Endodermal cell (in vitro differentiated cells): ENCODE data around the gene GLIS1. TPM values are rescaled to one million over a fixed set of nuclear protein-coding genes. Genes with fewer than 3 reads are reported as not detected.

Source experiments
- DNase-seq: peaks from one replicate; pipeline ENCODE4 v3.0.0-alpha.2; 2017
- H3K27ac ChIP-seq: 2 replicates; pipeline ENCODE4 v1.5.1; 2013; ENCODE audit warnings: mild to moderate bottlenecking, low read depth, low read length, moderate library complexity
- H3K27me3 ChIP-seq: 2 replicates; pipeline ENCODE4 v1.6.1; 2013; ENCODE audit warnings: mild to moderate bottlenecking, low read length, moderate library complexity; ENCODE audit not compliant: insufficient read depth, control insufficient read depth, poor library complexity, severe bottlenecking
- H3K36me3 ChIP-seq: 2 replicates; pipeline ENCODE4 v1.7.0; 2013; ENCODE audit warnings: mild to moderate bottlenecking, low read length, moderate library complexity; ENCODE audit not compliant: control insufficient read depth, insufficient read depth
- H3K4me1 ChIP-seq: one replicate; pipeline ENCODE4 v1.7.0; 2013; ENCODE audit warnings: low read length; ENCODE audit not compliant: control insufficient read depth, insufficient read depth
- H3K4me3 ChIP-seq: 2 replicates; pipeline ENCODE4 v1.5.1; 2013; ENCODE audit warnings: mild to moderate bottlenecking, low read length, moderate library complexity
- H3K9ac ChIP-seq: 2 replicates; pipeline ENCODE4 v1.6.1; 2013; ENCODE audit warnings: mild to moderate bottlenecking, low read length, moderate library complexity; ENCODE audit not compliant: poor library complexity, severe bottlenecking; ENCODE audit errors: extremely low read depth
- H3K9me3 ChIP-seq: 2 replicates; pipeline ENCODE4 v1.6.1; 2013; ENCODE audit warnings: mild to moderate bottlenecking, low read length, moderate library complexity; ENCODE audit not compliant: control insufficient read depth
- H3K27ac Mint-ChIP-seq: 2 replicates; pipeline ENCODE4 v1.8.0; 2020; ENCODE audit warnings: mixed read lengths
- H3K27me3 Mint-ChIP-seq: 2 replicates; pipeline ENCODE4 v1.8.0; 2021; ENCODE audit warnings: mild to moderate bottlenecking, mixed read lengths; ENCODE audit not compliant: insufficient read depth
- H3K36me3 Mint-ChIP-seq: 2 replicates; pipeline ENCODE4 v1.8.0; 2020; ENCODE audit warnings: low read depth, mixed read lengths
- H3K4me1 Mint-ChIP-seq: 2 replicates; pipeline ENCODE4 v1.8.0; 2020; ENCODE audit warnings: mixed read lengths
- H3K4me3 Mint-ChIP-seq: 2 replicates; pipeline ENCODE4 v1.8.0; 2020; ENCODE audit warnings: mild to moderate bottlenecking, moderate library complexity, mixed read lengths
- H3K9me3 Mint-ChIP-seq: 2 replicates; pipeline ENCODE4 v1.8.0; 2020; ENCODE audit warnings: mild to moderate bottlenecking, mixed read lengths
- CTCF ChIP-seq: fragments of 200-600 bp; sonication (generic); conservative IDR thresholded peaks from 2 replicates; pipeline ENCODE4 v1.5.0; 2021; ENCODE audit warnings: antibody characterized with exemption, mild to moderate bottlenecking
- WGBS, 2 experiments: methylation state at CpG; one replicate each; pipeline versions ENCODE4 v1.1.5 to v1.1.7; 2013; ENCODE audit warnings: missing lambda C conversion rate in 2 of 2, mixed read lengths in 1 of 2; ENCODE audit not compliant: insufficient coverage in 1 of 2, insufficient read length in 1 of 2; 5-methylcytosine and 5-hydroxymethylcytosine counted together
- total RNA-seq, 2 donors: library from RNA; stranded (reverse); fragmentation: NEBNext Ultra II Directional in 1 of 2; extraction: Animal tissue kit (Norgen Biotek cat#: 25700) in 1 of 2; gene quantifications; 2 replicates in 1 of 2; 3 replicates in 1 of 2; pipeline ENCODE4 v1.2.1, GENCODE V29; 2021

The GLIS1 gene
- total RNA-seq, 2 donors from 2014 or later = 2.1 to 3.9 TPM

DNA sequence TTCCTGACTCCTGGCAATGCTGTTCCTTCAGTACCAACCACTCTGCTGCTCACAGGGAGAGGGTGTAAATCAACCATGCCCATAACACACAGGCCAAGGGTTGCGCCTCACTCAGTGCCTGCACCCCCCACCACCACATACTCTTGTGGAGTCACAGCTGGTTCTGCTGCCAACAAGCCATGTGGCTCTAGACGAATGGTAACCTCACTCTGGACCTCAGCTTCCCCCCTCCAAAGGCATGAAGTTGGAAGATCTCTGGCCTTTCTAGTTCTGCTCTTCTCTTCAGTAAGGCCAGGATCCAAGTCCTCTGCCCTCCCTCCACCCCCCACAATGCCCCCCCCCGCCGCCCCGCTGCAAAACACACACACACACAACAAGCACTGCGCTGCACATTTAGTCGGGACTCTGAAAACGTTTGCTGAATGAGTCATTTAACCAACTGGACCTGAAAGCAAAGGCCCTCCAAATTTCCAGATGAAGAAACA lies 1.7 kb upstream of the GLIS1 start:
- H3K9me3 ChIP-seq = peaks cover 8% of the 10 kb centered on the region
- no peak for DNase-seq
- peaks cover 62% of the 10 kb centered on the region for H3K27me3 Mint-ChIP-seq

GRCh38 chr1:53738205-53739108 lies 507 bp downstream of the GLIS1 start:
- peaks cover 55% of the 10 kb centered on the region for H3K27me3 ChIP-seq
- TF ChIP-seq CTCF = no peak
- H3K27me3 Mint-ChIP-seq = peaks cover 61% of the 10 kb centered on the region
- peak overlapping the region; percentile 52 for H3K4me3 Mint-ChIP-seq
- peaks cover 20% of the 10 kb centered on the region for H3K4me1 Mint-ChIP-seq
- no peak overlapping the region for H3K27ac ChIP-seq
- no peak overlapping the region for H3K9ac ChIP-seq
- DNase-seq = peak; percentile 73
- no peaks in the 10 kb centered on the region for H3K36me3 Mint-ChIP-seq
- peaks cover 11% of the 10 kb centered on the region for H3K4me1 ChIP-seq
- no peaks in the 10 kb centered on the region for H3K36me3 ChIP-seq
- peaks cover 8% of the 10 kb centered on the region for H3K9me3 ChIP-seq
- peaks cover 9% of the 10 kb centered on the region for H3K9me3 Mint-ChIP-seq
- peak overlapping the region; percentile 77 for H3K4me3 ChIP-seq
- 2 to 4% methylated on average over 21 to 101 of the region's 101 CpGs for WGBS, 2 experiments
- H3K27ac Mint-ChIP-seq = no peak overlapping the region

More for the DNA sequence above, 1.7 kb upstream of the GLIS1 start:
- Histone ChIP-seq H3K27ac (no peak overlapping the region), H3K4me1 (peaks cover 4% of the 10 kb centered on the region), H3K9ac (no peak overlapping the region), H3K36me3 (no peaks in the 10 kb centered on the region), H3K4me3 (no peak overlapping the region), H3K27me3 (peaks cover 57% of the 10 kb centered on the region)
- Mint-ChIP-seq H3K4me1 (peaks cover 11% of the 10 kb centered on the region), H3K36me3 (no peaks in the 10 kb centered on the region), H3K9me3 (peaks cover 11% of the 10 kb centered on the region), H3K27ac (no peak overlapping the region), H3K4me3 (no peak overlapping the region)
- 89 to 90% methylated on average over 4 to 5 of the region's 8 CpGs for WGBS, 2 experiments
- no peak for TF ChIP-seq CTCF

DNA sequence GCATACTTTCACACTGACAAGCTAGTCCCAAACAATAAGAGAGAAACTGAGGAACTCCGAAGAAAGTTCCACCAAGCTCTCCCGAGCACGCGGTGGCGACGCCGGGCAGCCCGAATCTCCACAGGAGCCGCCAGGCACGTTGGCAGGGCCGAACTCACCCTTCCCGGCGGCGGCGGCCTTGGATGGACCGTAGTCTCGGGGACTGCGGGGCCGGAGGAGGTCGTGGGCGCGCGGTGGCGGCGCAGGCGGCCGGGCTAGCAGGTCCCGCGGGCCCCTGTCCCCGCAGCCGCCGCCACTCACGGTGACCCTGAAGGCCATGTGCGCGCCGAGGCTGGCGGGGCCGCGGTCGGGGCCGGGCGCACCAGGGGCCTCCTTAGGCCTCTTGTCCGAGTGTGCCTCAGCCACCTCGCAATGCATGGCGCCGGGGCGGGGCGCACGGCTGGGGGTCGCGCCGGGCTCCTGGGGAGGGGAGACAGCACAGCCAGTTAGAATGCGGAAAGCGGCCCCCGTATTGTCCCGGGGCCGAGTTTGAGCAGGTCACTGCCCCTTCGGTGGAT lies 1.2 kb downstream of the GLIS1 start:
- TF ChIP-seq CTCF = no peak
- H3K9me3 Mint-ChIP-seq = peaks cover 2% of the 10 kb centered on the region
- H3K27ac Mint-ChIP-seq = no peak overlapping the region
- DNase-seq = peak; percentile 88
- peaks cover 2% of the 10 kb centered on the region for H3K9me3 ChIP-seq
- 11 to 17% methylated on average over 10 to 58 of the region's 58 CpGs for WGBS, 2 experiments
- H3K4me1 Mint-ChIP-seq = peaks cover 20% of the 10 kb centered on the region
- H3K27ac ChIP-seq = no peak overlapping the region
- H3K36me3 ChIP-seq = no peaks in the 10 kb centered on the region
- H3K27me3 ChIP-seq = peaks cover 48% of the 10 kb centered on the region
- peaks cover 53% of the 10 kb centered on the region for H3K27me3 Mint-ChIP-seq
- H3K4me1 ChIP-seq = peaks cover 11% of the 10 kb centered on the region
- H3K4me3 Mint-ChIP-seq = peak overlapping the region; percentile 52
- H3K4me3 ChIP-seq = peak overlapping the region; percentile 77
- H3K9ac ChIP-seq = no peak overlapping the region
- H3K36me3 Mint-ChIP-seq = no peaks in the 10 kb centered on the region
